OCI-LY3 (cell line): Measurements from ENCODE around the gene ABLIM3.

ENCODE experiments used
- EZH2phosphoT487 ChIP-seq: fragments of 200-600 bp; shearing (Covaris generic); IDR thresholded peaks from 2 replicates; pipeline ENCODE4 v1.6.1; 2018; ENCODE audit warnings: antibody characterized with exemption, mixed run types, low read depth
- TF ChIP-seq, protein P1 (sequence below): fragments of 200-600, 300-600 bp; sonication (generic); IDR thresholded peaks from 2 replicates; pipeline ENCODE4 v1.5.1; 2014; ENCODE audit warnings: antibody characterized with exemption, low read length, low read depth

DNA sequence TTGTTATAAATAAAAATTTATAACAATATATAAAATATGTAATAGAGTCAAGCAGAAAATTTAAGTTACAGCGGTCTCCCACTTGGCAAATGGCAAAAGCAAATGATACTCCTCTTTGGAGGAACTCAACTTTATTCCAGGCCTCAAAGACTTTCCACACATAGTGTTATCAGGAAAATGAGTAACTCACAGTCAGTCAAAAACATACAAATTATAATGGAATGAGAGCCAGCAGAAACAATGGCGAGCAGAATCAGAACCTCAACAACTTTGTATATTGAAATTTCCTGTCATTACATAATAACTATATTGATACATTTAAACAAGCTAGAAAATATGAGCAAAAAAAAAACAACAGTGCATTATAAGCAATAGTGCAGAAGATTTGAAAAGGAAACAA is 45.2 kb downstream of the ABLIM3 start:
- TF ChIP-seq EZH2phosphoT487 = no peak
- TF ChIP-seq, protein P1, sequence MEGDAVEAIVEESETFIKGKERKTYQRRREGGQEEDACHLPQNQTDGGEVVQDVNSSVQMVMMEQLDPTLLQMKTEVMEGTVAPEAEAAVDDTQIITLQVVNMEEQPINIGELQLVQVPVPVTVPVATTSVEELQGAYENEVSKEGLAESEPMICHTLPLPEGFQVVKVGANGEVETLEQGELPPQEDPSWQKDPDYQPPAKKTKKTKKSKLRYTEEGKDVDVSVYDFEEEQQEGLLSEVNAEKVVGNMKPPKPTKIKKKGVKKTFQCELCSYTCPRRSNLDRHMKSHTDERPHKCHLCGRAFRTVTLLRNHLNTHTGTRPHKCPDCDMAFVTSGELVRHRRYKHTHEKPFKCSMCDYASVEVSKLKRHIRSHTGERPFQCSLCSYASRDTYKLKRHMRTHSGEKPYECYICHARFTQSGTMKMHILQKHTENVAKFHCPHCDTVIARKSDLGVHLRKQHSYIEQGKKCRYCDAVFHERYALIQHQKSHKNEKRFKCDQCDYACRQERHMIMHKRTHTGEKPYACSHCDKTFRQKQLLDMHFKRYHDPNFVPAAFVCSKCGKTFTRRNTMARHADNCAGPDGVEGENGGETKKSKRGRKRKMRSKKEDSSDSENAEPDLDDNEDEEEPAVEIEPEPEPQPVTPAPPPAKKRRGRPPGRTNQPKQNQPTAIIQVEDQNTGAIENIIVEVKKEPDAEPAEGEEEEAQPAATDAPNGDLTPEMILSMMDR = no peak
